Esophagus squamous epithelium (tissue), 5 donors: ENCODE results near the gene PPP1R7. TPM values are rescaled to one million over a fixed set of nuclear protein-coding genes. Genes with fewer than 3 reads are reported as not detected.

Source experiments
- DNase-seq: peaks from one replicate; lab custom pipeline; 2025; lab: John Stamatoyannopoulos, UW
- H3K27ac ChIP-seq, 4 donors: fragments of 200-600 bp; sonication (generic); one replicate each; pipeline ENCODE4 v1.5.1; 2016 to 2019; ENCODE audit warnings: mild to moderate bottlenecking in 1 of 4
- H3K27me3 ChIP-seq, 4 donors: fragments of 200-600 bp; sonication (generic); 1 replicate in 3 of 4; 2 replicates in 1 of 4; pipeline versions ENCODE4 v1.5.1 to v1.6.0; 2017 to 2021; ENCODE audit warnings: antibody characterized with exemption in 1 of 4
- H3K36me3 ChIP-seq, 3 donors: fragments of 200-600 bp; sonication (generic); one replicate each; pipeline ENCODE4 v1.5.1; 2016 to 2019
- H3K4me1 ChIP-seq, 3 donors: fragments of 200-600 bp; sonication (generic); one replicate each; pipeline ENCODE4 v1.5.1; 2017 to 2019
- H3K4me3 ChIP-seq, 4 donors: fragments of 200-600 bp; sonication (generic); 1 replicate in 3 of 4; 2 replicates in 1 of 4; pipeline ENCODE4 v1.5.1; 2016 to 2019; ENCODE audit warnings: mild to moderate bottlenecking in 2 of 4, moderate library complexity in 1 of 4
- H3K9me3 ChIP-seq, 3 donors: fragments of 200-600 bp; sonication (generic); one replicate each; pipeline ENCODE4 v1.5.1; 2016 to 2019
- POLR2A ChIP-seq, 4 donors: fragments of 450-650 bp; IDR thresholded peaks; one replicate each; pipeline ENCODE4 v1.6.1; 2017; ENCODE audit warnings: antibody characterized with exemption in 4 of 4, mild to moderate bottlenecking in 4 of 4, moderate library complexity in 3 of 4
- WGBS, 2 donors: methylation state at CpG; one replicate each; pipeline ENCODE4 v1.1.5; 2018; 5-methylcytosine and 5-hydroxymethylcytosine counted together
- intact Hi-C: fragments of 100-400 bp; cut with DNase I; formaldehyde crosslinking; loops from one replicate; pipeline ENCODE4 v1.15.0; 2022
- total RNA-seq, 4 donors: library from RNA; depleted of rRNA; stranded (reverse); fragments of >200 nt; gene quantifications; one replicate each; pipeline ENCODE4 v1.1.0, GENCODE V29; 2016
- TF ChIP-seq, protein P1 (sequence below), 6 experiments: fragments of 450-650 bp in 4 of 6; fragments of 200-600 bp in 2 of 6; sonication (generic) in 2 of 6; IDR thresholded peaks; one replicate each; pipeline ENCODE4 v1.5.1; 2016 to 2019; ENCODE audit warnings: antibody characterized with exemption in 6 of 6, mild to moderate bottlenecking in 4 of 6, moderate library complexity in 4 of 6
- donor health status: DM: yes; HTN: yes; CAD: no.

Gene PPP1R7
- total RNA-seq, 4 donors from 2014 or later = 53.5 to 108 (median 63.3) TPM

DNA sequence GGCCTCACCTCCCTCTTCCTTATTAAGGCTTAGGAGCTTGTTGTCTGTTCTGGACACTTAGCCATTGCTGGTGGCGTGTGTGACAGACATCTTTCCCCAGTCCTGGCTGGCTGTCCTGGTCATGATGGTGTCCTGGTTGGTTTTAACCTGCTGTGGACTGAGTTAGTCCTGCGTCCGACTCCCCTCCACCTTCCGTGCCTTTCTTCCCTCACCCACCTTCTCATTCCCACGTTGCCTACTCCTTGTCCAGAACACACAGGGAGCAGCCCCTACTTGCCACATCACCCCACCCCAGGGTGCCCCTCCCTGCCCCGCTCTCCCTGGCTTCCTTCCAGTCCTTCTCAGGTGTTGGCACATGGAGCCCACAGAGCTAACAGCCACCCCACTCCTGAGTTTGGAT, 47.7 kb downstream of the PPP1R7 start:
- intact Hi-C loops = no loop called here
- H3K4me3 ChIP-seq = no peak overlapping the region
- H3K36me3 ChIP-seq = no peaks in the 10 kb centered on the region
- no peaks in the 10 kb centered on the region for H3K27me3 ChIP-seq
- no peak overlapping the region for H3K27ac ChIP-seq
- H3K4me1 ChIP-seq = peaks cover 0 to 5% (median 0%) of the 10 kb centered on the region in 3 donors
- TF ChIP-seq POLR2A (IDR thresholded peaks at IDR 0.05) = no peak
- TF ChIP-seq, protein P1, sequence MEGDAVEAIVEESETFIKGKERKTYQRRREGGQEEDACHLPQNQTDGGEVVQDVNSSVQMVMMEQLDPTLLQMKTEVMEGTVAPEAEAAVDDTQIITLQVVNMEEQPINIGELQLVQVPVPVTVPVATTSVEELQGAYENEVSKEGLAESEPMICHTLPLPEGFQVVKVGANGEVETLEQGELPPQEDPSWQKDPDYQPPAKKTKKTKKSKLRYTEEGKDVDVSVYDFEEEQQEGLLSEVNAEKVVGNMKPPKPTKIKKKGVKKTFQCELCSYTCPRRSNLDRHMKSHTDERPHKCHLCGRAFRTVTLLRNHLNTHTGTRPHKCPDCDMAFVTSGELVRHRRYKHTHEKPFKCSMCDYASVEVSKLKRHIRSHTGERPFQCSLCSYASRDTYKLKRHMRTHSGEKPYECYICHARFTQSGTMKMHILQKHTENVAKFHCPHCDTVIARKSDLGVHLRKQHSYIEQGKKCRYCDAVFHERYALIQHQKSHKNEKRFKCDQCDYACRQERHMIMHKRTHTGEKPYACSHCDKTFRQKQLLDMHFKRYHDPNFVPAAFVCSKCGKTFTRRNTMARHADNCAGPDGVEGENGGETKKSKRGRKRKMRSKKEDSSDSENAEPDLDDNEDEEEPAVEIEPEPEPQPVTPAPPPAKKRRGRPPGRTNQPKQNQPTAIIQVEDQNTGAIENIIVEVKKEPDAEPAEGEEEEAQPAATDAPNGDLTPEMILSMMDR (IDR thresholded peaks at IDR 0.05) = no peak
- 67% methylated on average over 6 of the region's 6 CpGs for WGBS, 2 donors
- no peaks in the 10 kb centered on the region for H3K9me3 ChIP-seq
- DNase-seq = no peak

DNA sequence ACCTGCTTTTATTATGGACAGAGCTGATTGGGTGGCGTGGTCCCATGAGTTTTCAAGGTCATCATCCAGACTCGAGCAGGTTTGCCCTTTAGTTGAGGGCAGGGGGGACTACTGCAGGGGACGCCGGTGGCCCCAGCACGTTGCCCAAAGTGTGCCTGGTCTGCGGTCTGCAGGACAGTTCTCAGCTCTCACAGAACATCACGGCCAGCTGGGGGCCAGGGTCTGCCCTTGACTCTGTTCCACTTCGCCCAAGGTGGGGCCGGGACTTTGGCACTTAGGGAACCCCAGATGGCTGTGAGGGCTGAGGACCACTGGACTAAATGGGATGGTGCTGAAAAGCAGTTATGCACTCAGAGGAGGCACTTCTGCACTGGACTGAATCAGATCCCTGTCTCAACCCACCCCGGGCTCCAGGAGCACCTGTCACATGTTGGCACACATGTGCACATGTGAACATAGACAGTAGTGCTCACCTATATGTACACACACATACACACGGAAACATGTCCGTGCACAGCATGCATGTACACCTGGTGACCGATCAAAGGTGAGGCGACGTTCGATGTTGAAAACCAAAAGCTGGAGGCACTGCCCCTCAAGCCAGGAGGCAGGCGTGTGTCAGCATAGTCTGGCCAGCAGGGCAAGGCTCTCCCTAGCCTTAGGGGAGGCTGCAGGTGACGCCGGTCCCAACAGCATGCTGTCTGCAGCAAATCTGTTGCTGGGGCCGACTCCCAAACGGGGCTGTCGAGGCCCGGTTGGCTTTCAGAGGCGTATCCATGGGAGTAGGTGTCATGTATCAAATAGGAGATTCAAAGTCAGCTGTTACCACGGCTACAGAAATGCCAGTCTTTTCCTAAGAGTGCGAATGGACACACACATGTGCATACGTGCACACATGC, 48.4 kb downstream of the PPP1R7 start:
- Histone ChIP-seq H3K36me3 (no peaks in the 10 kb centered on the region), H3K9me3 (no peaks in the 10 kb centered on the region), H3K4me3 (no peak overlapping the region), H3K27ac (no peak overlapping the region), H3K27me3 (no peaks in the 10 kb centered on the region), H3K4me1 (peaks cover 0 to 5% (median 0%) of the 10 kb centered on the region in 3 donors)
- intact Hi-C loops = no loop called here
- WGBS, 2 donors = 53 to 67% methylated on average over 8 to 11 of the region's 27 CpGs
- DNase-seq = no peak
- TF ChIP-seq POLR2A (IDR thresholded peaks at IDR 0.05) = no peak
- TF ChIP-seq, protein P1 (IDR thresholded peaks at IDR 0.05) = no peak

DNA sequence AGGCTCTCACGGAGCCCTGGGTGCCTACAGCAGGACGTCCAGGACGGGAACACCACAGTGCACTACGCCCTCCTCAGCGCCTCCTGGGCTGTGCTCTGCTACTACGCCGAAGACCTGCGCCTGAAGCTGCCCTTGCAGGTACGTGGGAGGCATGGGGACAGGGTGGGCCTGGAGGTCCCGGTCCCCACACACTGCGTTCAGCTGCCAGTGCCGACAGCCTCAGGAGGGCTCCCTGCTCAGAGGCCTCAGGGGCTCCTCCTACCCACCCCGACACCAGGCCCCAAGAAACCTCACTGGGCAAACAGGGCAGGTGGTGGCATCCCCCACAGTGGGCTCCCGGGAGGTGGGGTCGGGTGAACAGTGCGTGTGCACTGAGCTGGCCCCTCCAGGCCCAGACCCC, 49.0 kb downstream of the PPP1R7 start:
- no peak overlapping the region for H3K27ac ChIP-seq
- intact Hi-C loops = no loop called here
- peaks cover 0 to 5% (median 0%) of the 10 kb centered on the region in 3 donors for H3K4me1 ChIP-seq
- no peak overlapping the region for H3K4me3 ChIP-seq
- TF ChIP-seq, protein P1 (IDR thresholded peaks at IDR 0.05) = no peak
- no peak for TF ChIP-seq POLR2A (IDR thresholded peaks at IDR 0.05)
- no peak for DNase-seq
- no peaks in the 10 kb centered on the region for H3K36me3 ChIP-seq
- no peaks in the 10 kb centered on the region for H3K27me3 ChIP-seq
- no peaks in the 10 kb centered on the region for H3K9me3 ChIP-seq
- WGBS, 2 donors = 54% methylated on average over 3 of the region's 16 CpGs; no CpG with 5 or more reads in 1 of the 2 donors

DNA sequence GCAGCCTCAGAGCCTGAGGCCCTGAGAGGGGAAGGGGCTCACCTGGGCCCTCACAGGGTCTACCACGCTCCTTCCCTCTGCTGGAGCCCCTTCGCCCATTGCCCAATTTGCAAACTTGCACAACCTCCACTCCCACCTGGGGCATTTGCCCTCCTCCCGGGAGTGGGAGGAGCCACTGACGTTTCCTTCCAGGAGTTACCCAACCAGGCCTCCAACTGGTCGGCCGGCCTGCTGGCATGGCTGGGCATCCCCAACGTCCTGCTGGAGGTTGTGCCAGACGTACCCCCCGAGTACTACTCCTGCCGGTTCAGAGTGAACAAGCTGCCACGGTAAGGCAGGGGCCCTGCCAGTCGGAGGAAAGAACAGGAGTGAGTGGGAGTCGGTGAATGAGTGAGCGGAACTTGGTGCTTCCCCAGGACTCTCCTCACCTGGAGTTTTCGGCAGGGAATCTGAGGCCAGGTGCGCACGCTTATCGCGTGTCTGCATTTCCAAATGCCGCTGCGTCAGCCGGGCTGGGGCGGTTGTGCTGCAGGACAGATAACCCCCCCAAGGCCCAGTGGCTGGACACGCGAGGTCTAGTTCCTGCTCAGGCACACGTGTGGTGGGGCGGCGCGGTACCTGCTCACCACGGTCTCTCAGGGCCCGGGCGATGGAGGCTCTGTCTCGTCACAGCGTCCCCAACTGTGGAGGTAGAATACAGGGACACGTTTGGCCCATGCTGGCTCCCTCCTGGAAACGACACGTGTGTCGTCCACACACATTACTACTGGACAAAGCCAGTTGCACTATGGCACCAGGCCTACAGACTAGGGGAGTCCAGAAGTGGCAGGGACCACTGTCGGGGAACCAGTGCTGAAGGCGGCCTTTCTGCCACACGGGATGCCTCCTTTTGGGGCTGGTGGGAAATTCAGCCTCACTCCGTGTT, 49.9 kb downstream of the PPP1R7 start:
- intact Hi-C loops = no loop called here
- Histone ChIP-seq H3K27me3 (no peaks in the 10 kb centered on the region), H3K9me3 (no peaks in the 10 kb centered on the region), H3K36me3 (no peaks in the 10 kb centered on the region), H3K4me1 (peaks cover 0 to 5% (median 0%) of the 10 kb centered on the region in 3 donors), H3K4me3 (no peak overlapping the region), H3K27ac (no peak overlapping the region)
- 51 to 96% methylated on average over 7 to 23 of the region's 42 CpGs for WGBS, 2 donors
- DNase-seq = no peak
- no peak for TF ChIP-seq POLR2A (IDR thresholded peaks at IDR 0.05)
- TF ChIP-seq, protein P1 (IDR thresholded peaks at IDR 0.05) = no peak
